Measurements from ENCODE around the gene PANX2. TPM values are rescaled to one million over a fixed set of nuclear protein-coding genes. Genes with fewer than 3 reads are reported as not detected.
A peak's percentile ranks its signal among the peaks of the same experiment; 100 is the strongest.

PANX2 gene
- total and polyA plus RNA-seq, 9 of the 15 experiments (the other 6 are each of a cell fraction or from before 2014, with no cell fraction given): 0.01 to 3.9 (median 0.67) TPM; not detected in 1

DNA sequence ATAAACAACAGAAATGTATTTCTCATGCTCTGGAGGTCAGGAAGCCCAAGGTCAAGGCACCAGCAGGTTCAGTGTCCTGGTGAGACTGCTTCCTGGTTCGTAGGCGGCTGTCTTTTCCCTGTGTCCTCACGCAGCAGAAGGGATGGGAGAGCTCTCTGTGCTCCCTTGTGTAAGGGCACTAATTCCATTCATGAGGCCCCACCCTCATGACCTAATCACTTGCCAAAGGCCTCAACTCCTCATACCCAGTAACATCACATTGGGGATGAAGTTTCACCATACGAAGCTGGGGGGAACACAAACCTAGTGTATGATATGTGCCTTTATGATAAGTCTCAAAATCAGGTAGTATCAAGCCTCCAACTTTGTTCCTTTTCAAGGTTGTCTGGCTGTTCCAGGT, 38.6 kb upstream of the PANX2 start:
- no TSS peak for BruUV-seq (replicated peaks)
- H4K20me1 ChIP-seq (replicated peaks; ENCODE audit: control insufficient read depth, insufficient read depth, low read length): no peaks in the 10 kb centered on the region
- in situ Hi-C loops (cut with MboI): no loop called here
- H3K36me3 ChIP-seq (ENCODE audit: control insufficient read depth, insufficient read depth, low read length): no peaks in the 10 kb centered on the region
- H3K4me3 ChIP-seq: no peak overlapping the region
- DNase-seq (ENCODE audit: extremely low read depth in 1 of 4, low spot score in 3 of 4) (no peak), ATAC-seq (no peak), FAIRE-seq (no peak)
- no peak overlapping the region for H3K4me2 ChIP-seq (ENCODE audit: insufficient read depth, low read length)
- no peaks in the 10 kb centered on the region for H3K9me1 ChIP-seq (ENCODE audit: control insufficient read depth, insufficient read depth, low read length)
- CTCF ChIA-PET (ENCODE audit: low intra/inter-chr PET ratio): no interaction called here
- no peak overlapping the region for H3K9ac ChIP-seq (ENCODE audit: insufficient read depth in 1 of 2, low read depth in 2 of 2, low read length in 2 of 2)
- POLR2A ChIA-PET: no interaction called here
- H3K27me3 ChIP-seq (ENCODE audit: control insufficient read depth in 2 of 2, insufficient read depth in 2 of 2, low read length in 2 of 2): no peaks in the 10 kb centered on the region; a peak in 1 of 5 replicates
- no peaks in the 10 kb centered on the region for H3K9me3 ChIP-seq (replicated peaks; ENCODE audit: control insufficient read depth, insufficient read depth, low read depth, low read length)
- H2AFZ ChIP-seq (ENCODE audit: low read depth, low read length): peak overlapping the region; percentile 51; the same call in 1 of the 2 replicates
- no peaks in the 10 kb centered on the region for H3K79me2 ChIP-seq (ENCODE audit: control insufficient read depth, insufficient read depth, low read length)
- H3K27ac ChIP-seq (ENCODE audit: extremely low read depth, low read depth, low read length): no peak overlapping the region
- H3K4me1 ChIP-seq (replicated peaks in 1 of 2; ENCODE audit: control insufficient read depth in 2 of 2, insufficient read depth in 2 of 2, low read length in 2 of 2): no peaks in the 10 kb centered on the region
- intact Hi-C loops (cut with micrococcal nuclease): no loop called here
- 8% methylated on average over 2 of the region's 4 CpGs for WGBS (ENCODE audit: insufficient coverage, low coverage, missing lambda C conversion rate)
- TF ChIP-seq, protein P1, sequence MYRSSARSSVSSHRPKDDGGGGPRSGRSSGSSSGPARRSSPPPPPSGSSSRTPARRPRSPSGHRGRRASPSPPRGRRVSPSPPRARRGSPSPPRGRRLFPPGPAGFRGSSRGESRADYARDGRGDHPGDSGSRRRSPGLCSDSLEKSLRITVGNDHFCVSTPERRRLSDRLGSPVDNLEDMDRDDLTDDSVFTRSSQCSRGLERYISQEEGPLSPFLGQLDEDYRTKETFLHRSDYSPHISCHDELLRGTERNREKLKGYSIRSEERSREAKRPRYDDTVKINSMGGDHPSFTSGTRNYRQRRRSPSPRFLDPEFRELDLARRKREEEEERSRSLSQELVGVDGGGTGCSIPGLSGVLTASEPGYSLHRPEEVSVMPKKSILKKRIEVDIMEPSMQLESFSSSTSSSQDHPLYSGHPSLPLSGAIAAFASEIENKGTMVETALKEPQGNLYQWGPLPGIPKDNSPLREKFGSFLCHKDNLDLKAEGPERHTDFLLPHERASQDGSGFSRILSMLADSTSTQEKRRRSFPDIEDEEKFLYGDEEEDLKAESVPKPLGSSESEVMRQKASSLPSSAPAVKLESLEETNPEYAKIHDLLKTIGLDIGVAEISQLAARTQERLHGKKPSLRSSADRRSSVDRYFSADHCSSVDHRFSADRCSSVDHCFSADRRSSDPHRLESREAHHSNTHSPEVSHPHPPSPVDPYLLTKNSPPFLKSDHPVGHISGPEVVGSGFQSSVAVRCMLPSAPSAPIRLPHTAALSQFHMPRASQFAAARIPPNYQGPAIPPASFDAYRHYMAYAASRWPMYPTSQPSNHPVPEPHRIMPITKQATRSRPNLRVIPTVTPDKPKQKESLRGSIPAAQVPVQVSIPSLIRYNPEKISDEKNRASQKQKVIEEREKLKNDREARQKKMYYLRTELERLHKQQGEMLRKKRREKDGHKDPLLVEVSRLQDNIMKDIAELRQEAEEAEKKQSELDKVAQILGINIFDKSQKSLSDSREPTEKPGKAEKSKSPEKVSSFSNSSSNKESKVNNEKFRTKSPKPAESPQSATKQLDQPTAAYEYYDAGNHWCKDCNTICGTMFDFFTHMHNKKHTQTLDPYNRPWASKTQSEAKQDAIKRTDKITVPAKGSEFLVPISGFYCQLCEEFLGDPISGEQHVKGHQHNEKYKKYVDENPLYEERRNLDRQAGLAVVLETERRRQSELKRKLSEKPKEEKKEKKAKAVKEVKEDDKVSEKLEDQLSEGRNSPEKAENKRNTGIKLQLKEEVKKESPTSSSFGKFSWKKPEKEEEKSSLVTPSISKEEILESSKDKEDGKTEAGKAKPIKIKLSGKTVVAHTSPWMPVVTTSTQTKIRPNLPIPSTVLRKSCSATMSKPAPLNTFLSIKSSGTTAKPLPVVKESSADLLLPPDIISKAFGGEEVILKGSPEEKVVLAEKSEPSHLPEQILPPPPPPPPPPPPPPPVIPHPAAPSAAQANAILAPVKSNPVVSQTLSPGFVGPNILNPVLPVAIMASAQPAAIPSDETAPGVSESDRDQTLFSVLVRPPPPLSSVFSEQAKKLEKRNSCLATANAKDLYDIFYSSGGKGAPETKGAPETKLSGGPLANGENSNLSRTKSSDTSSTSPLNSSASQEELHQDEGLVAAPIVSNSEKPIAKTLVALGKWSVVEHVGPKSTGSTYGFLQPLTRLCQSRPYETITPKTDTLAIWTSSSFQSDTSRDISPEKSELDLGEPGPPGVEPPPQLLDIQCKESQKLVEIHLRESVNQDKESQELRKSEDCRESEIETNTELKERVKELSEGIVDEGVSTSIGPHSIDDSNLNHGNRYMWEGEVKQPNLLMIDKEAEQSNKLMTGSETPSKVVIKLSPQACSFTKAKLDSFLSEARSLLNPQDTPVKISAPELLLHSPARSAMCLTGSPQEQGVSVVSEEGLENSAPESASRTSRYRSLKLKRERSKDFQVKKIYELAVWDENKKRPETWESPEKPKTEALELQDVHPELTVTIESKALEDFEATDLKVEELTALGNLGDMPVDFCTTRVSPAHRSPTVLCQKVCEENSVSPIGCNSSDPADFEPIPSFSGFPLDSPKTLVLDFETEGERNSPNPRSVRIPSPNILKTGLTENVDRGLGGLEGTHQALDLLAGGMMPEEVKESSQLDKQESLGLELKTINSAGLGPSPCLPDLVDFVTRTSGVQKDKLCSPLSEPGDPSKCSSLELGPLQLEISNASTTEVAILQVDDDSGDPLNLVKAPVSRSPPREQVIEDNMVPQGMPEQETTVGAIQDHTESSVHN (IDR thresholded peaks at IDR 0.05; ENCODE audit: borderline replicate concordance in 1 of 2, low read depth in 1 of 2): no peak
- TF ChIP-seq SMARCA4 (IDR thresholded peaks at IDR 0.05): no peak
- no peak for TF ChIP-seq MEF2D (tag; conservative IDR thresholded peaks at IDR 0.05; ENCODE audit: low read depth)
- no peak for TF ChIP-seq SP1 (CRISPR knock-in tag; IDR thresholded peaks at IDR 0.05)
- TF ChIP-seq SNIP1 (IDR thresholded peaks at IDR 0.05; ENCODE audit: low read depth): no peak
- TF ChIP-seq, protein P2, sequence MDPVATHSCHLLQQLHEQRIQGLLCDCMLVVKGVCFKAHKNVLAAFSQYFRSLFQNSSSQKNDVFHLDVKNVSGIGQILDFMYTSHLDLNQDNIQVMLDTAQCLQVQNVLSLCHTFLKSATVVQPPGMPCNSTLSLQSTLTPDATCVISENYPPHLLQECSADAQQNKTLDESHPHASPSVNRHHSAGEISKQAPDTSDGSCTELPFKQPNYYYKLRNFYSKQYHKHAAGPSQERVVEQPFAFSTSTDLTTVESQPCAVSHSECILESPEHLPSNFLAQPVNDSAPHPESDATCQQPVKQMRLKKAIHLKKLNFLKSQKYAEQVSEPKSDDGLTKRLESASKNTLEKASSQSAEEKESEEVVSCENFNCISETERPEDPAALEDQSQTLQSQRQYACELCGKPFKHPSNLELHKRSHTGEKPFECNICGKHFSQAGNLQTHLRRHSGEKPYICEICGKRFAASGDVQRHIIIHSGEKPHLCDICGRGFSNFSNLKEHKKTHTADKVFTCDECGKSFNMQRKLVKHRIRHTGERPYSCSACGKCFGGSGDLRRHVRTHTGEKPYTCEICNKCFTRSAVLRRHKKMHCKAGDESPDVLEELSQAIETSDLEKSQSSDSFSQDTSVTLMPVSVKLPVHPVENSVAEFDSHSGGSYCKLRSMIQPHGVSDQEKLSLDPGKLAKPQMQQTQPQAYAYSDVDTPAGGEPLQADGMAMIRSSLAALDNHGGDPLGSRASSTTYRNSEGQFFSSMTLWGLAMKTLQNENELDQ (CRISPR knock-in tag; IDR thresholded peaks at IDR 0.05; ENCODE audit: borderline replicate concordance): no peak
- TF ChIP-seq U2AF1 (optimal IDR thresholded peaks at IDR 0.05; ENCODE audit: low read depth, low read length): no peak
- no peak for TF ChIP-seq ZNF586 (CRISPR knock-in tag; conservative IDR thresholded peaks at IDR 0.05)
- TF ChIP-seq IRF2 (CRISPR knock-in tag; IDR thresholded peaks at IDR 0.05): no peak
- TF ChIP-seq MEIS2 (IDR thresholded peaks at IDR 0.05; ENCODE audit: partially characterized antibody): no peak
- no peak for TF ChIP-seq SNRNP70 (optimal IDR thresholded peaks at IDR 0.05; ENCODE audit: low read depth, low read length)
- TF ChIP-seq GATAD2A (IDR thresholded peaks at IDR 0.05): no peak
